ENCODE measurements around the gene ZFP57. TPM values are rescaled to one million over a fixed set of nuclear protein-coding genes. Genes with fewer than 3 reads are reported as not detected.
A peak's percentile ranks its signal among the peaks of the same experiment; 100 is the strongest.

Gene ZFP57
- total RNA-seq, 1 donor from 2014 or later, result 0.50 TPM

- peak overlapping the region; percentile 80 for H3K27ac ChIP-seq (ENCODE audit: low read depth, low read length)
- peaks cover 19% of the 10 kb centered on the region for H3K79me2 ChIP-seq (ENCODE audit: insufficient read depth, low read length)
- FAIRE-seq (no peak), DNase-seq (ENCODE audit: low read depth) (peak; percentile 78)
- Mint-ChIP-seq H3K27me3 (ENCODE audit: low read depth, unreplicated experiment) (no peaks in the 10 kb centered on the region), H3K36me3 (ENCODE audit: low read depth, unreplicated experiment) (peaks cover 14% of the 10 kb centered on the region), H3K27ac (ENCODE audit: unreplicated experiment) (peak overlapping the region; percentile 97), H3K9me3 (ENCODE audit: unreplicated experiment) (no peaks in the 10 kb centered on the region), H3K4me1 (ENCODE audit: low read depth, unreplicated experiment) (peaks cover 51% of the 10 kb centered on the region), H3K4me3 (ENCODE audit: unreplicated experiment) (peak overlapping the region; percentile 89)
- peak overlapping the region; percentile 96 for H2AFZ ChIP-seq (ENCODE audit: low read depth, low read length)
- H3K9me3 ChIP-seq (ENCODE audit: insufficient read depth, low read depth, low read length), result no peaks in the 10 kb centered on the region
- peak overlapping the region; percentile 100 for H3K4me2 ChIP-seq (ENCODE audit: low read length)
- no peak for TF ChIP-seq CTCF (IDR thresholded peaks at IDR 0.05; ENCODE audit: insufficient read depth, low read depth, low read length)
- TF ChIP-seq EZH2 (IDR thresholded peaks at IDR 0.05; ENCODE audit: insufficient read depth, low read length), result no peak
- H3K27me3 ChIP-seq (ENCODE audit: insufficient read depth, low read length), result no peaks in the 10 kb centered on the region
- peak overlapping the region; percentile 91 for H3K9ac ChIP-seq (ENCODE audit: low read length)
- H3K4me1 ChIP-seq (ENCODE audit: insufficient read depth, low read length), result peaks cover 49% of the 10 kb centered on the region
- peaks cover 46% of the 10 kb centered on the region for H4K20me1 ChIP-seq (ENCODE audit: insufficient read depth, low read length)
- peaks cover 10% of the 10 kb centered on the region for H3K36me3 ChIP-seq (ENCODE audit: insufficient read depth, low read length)
- H3K4me3 ChIP-seq (ENCODE audit: insufficient read depth, low read depth, low read length), result peak overlapping the region; percentile 75
These were observed 53.1 kb downstream of the ZFP57 start for GRCh38 chr6:29627755-29628418.

GRCh38 chr6:29626948-29627754 is 53.8 kb downstream of the ZFP57 start:
- no peaks in the 10 kb centered on the region for H3K9me3 ChIP-seq (ENCODE audit: insufficient read depth, low read depth, low read length)
- H3K36me3 ChIP-seq (ENCODE audit: insufficient read depth, low read length), result peaks cover 11% of the 10 kb centered on the region
- peaks cover 48% of the 10 kb centered on the region for H3K4me1 ChIP-seq (ENCODE audit: insufficient read depth, low read length)
- Mint-ChIP-seq H3K27me3 (ENCODE audit: low read depth, unreplicated experiment) (no peaks in the 10 kb centered on the region), H3K4me3 (ENCODE audit: unreplicated experiment) (peak overlapping the region; percentile 89), H3K36me3 (ENCODE audit: low read depth, unreplicated experiment) (peaks cover 20% of the 10 kb centered on the region), H3K27ac (ENCODE audit: unreplicated experiment) (peak overlapping the region; percentile 59), H3K4me1 (ENCODE audit: low read depth, unreplicated experiment) (peaks cover 54% of the 10 kb centered on the region), H3K9me3 (ENCODE audit: unreplicated experiment) (no peaks in the 10 kb centered on the region)
- FAIRE-seq (no peak), DNase-seq (ENCODE audit: low read depth) (no peak)
- peak overlapping the region; percentile 100 for H3K4me2 ChIP-seq (ENCODE audit: low read length)
- H4K20me1 ChIP-seq (ENCODE audit: insufficient read depth, low read length), result peaks cover 46% of the 10 kb centered on the region
- peak overlapping the region; percentile 85 for H3K9ac ChIP-seq (ENCODE audit: low read length)
- TF ChIP-seq EZH2 (IDR thresholded peaks at IDR 0.05; ENCODE audit: insufficient read depth, low read length) (no peak), CTCF (IDR thresholded peaks at IDR 0.05; ENCODE audit: insufficient read depth, low read depth, low read length) (no peak)
- peak overlapping the region; percentile 68 for H3K4me3 ChIP-seq (ENCODE audit: insufficient read depth, low read depth, low read length)
- H3K79me2 ChIP-seq (ENCODE audit: insufficient read depth, low read length), result peaks cover 19% of the 10 kb centered on the region
- no peak overlapping the region for H3K27ac ChIP-seq (ENCODE audit: low read depth, low read length)
- H3K27me3 ChIP-seq (ENCODE audit: insufficient read depth, low read length), result no peaks in the 10 kb centered on the region
- peak overlapping the region; percentile 73 for H2AFZ ChIP-seq (ENCODE audit: low read depth, low read length)

Measured in astrocyte (in vitro differentiated cells and primary cell).